Spleen (tissue), 7 donors: ENCODE measurements around the gene CAPN10.

Experiments
- CTCF ChIP-seq, 11 experiments: fragments of 200-600 bp in 7 of 11; fragments of 450-650 bp in 4 of 11; sonication (generic) in 4 of 11; IDR thresholded peaks in 8 of 11; conservative IDR thresholded peaks in 3 of 11; 1 replicate in 7 of 11; 2 replicates in 4 of 11; pipeline versions ENCODE4 v1.4.0 to v1.8.0; 2016 to 2021; ENCODE audit warnings: antibody characterized with exemption in 11 of 11, inconsistent platforms in 4 of 11, mild to moderate bottlenecking in 1 of 11
- POLR2AphosphoS5 ChIP-seq, 3 donors: sonication (generic); formaldehyde crosslinking; IDR thresholded peaks; one replicate each; pipeline ENCODE4 v1.5.1; 2017; ENCODE audit warnings: antibody characterized with exemption in 3 of 3
- donor health status: DM: no; HTN: no; CAD: no; lungs with moderate emphysema.
- donor health status: DM: no; HTN: no; CAD: no.
- donor health status: DM: no; HTN: no; CAD: no.

GRCh38 chr2:240591784-240592183, 5.2 kb downstream of the CAPN10 start:
- TF ChIP-seq CTCF (IDR thresholded peaks at IDR 0.05 in 8 of 11, conservative IDR thresholded peaks at IDR 0.05 in 3 of 11) (no peak), POLR2AphosphoS5 (IDR thresholded peaks at IDR 0.05) (peak in 1 of 3 donors; percentile 19)
